GM12874 (cell line): ENCODE results near the gene ADAMTS2.

ENCODE experiments used
- CTCF ChIP-seq: IDR thresholded peaks from 2 replicates; pipeline ENCODE4 v1.5.1; 2011; ENCODE audit warnings: low read depth, mild to moderate bottlenecking, control low read depth, low read length, moderate library complexity; ENCODE audit not compliant: insufficient read depth

The ADAMTS2 gene

GRCh38 chr5:179319741-179320281 lies 25.4 kb downstream of the ADAMTS2 start:
- TF ChIP-seq CTCF, result no peak

GRCh38 chr5:179319123-179319522 lies 26.1 kb downstream of the ADAMTS2 start:
- no peak for TF ChIP-seq CTCF

GRCh38 chr5:179318221-179318955 lies 26.9 kb downstream of the ADAMTS2 start:
- TF ChIP-seq CTCF, result no peak

- no peak for TF ChIP-seq CTCF
Observed at GRCh38 chr5:179317411-179318220, 27.6 kb downstream of the ADAMTS2 start.

GRCh38 chr5:179316982-179317381 lies 28.3 kb downstream of the ADAMTS2 start:
- TF ChIP-seq CTCF, result no peak

- no peak for TF ChIP-seq CTCF
Observed at GRCh38 chr5:179316111-179316551, 29.1 kb downstream of the ADAMTS2 start.

- TF ChIP-seq CTCF, result no peak
Observed at GRCh38 chr5:179315356-179315890, 29.8 kb downstream of the ADAMTS2 start.
